ENCODE measurements around the gene CREBBP.

The CREBBP gene

GRCh38 chr16:3856367-3857141 lies 24.0 kb downstream of the CREBBP start:
- TF ChIP-seq CREB1 (IDR thresholded peaks at IDR 0.05; ENCODE audit: low read depth) (no peak), MAX (IDR thresholded peaks at IDR 0.05) (no peak), REST (IDR thresholded peaks at IDR 0.05; ENCODE audit: low read depth) (no peak), EP300 (IDR thresholded peaks at IDR 0.05; ENCODE audit: borderline replicate concordance) (no peak), NFIC (IDR thresholded peaks at IDR 0.05) (no peak), USF1 (IDR thresholded peaks at IDR 0.05) (no peak), TAF1 (IDR thresholded peaks at IDR 0.05; ENCODE audit: low read depth) (no peak), TCF12 (IDR thresholded peaks at IDR 0.05; ENCODE audit: low read depth) (no peak), TEAD4 (IDR thresholded peaks at IDR 0.05) (no peak), YY1 (IDR thresholded peaks at IDR 0.05; ENCODE audit: low read depth) (no peak), CEBPB (IDR thresholded peaks at IDR 0.05) (no peak), ZBTB7A (IDR thresholded peaks at IDR 0.05; ENCODE audit: low read depth) (no peak), RAD21 (IDR thresholded peaks at IDR 0.05; ENCODE audit: low read depth) (no peak), EGR1 (IDR thresholded peaks at IDR 0.05) (no peak), FOXM1 (IDR thresholded peaks at IDR 0.05; ENCODE audit: borderline replicate concordance, low read depth) (no peak)

- no peak for TF ChIP-seq EP300 (IDR thresholded peaks at IDR 0.05; ENCODE audit: borderline replicate concordance)
- no peak for TF ChIP-seq TEAD4 (IDR thresholded peaks at IDR 0.05)
- TF ChIP-seq EGR1 (IDR thresholded peaks at IDR 0.05): no peak
- no peak for TF ChIP-seq CREB1 (IDR thresholded peaks at IDR 0.05; ENCODE audit: low read depth)
- TF ChIP-seq CEBPB (IDR thresholded peaks at IDR 0.05): no peak
- no peak for TF ChIP-seq MAX (IDR thresholded peaks at IDR 0.05)
- TF ChIP-seq YY1 (IDR thresholded peaks at IDR 0.05; ENCODE audit: low read depth): no peak
Measured at GRCh38 chr16:3854750-3855541, 25.6 kb downstream of the CREBBP start.

GRCh38 chr16:3850544-3850899 lies 30.0 kb downstream of the CREBBP start:
- no peak for TF ChIP-seq USF1 (IDR thresholded peaks at IDR 0.05)
- TF ChIP-seq YY1 (IDR thresholded peaks at IDR 0.05; ENCODE audit: low read depth): no peak
- no peak for TF ChIP-seq CEBPB (IDR thresholded peaks at IDR 0.05)
- no peak for TF ChIP-seq FOXM1 (IDR thresholded peaks at IDR 0.05; ENCODE audit: borderline replicate concordance, low read depth)
- no peak for TF ChIP-seq ZBTB7A (IDR thresholded peaks at IDR 0.05; ENCODE audit: low read depth)
- TF ChIP-seq NFIC (IDR thresholded peaks at IDR 0.05): no peak
- no peak for TF ChIP-seq TCF12 (IDR thresholded peaks at IDR 0.05; ENCODE audit: low read depth)
- no peak for TF ChIP-seq RAD21 (IDR thresholded peaks at IDR 0.05; ENCODE audit: low read depth)
- no peak for TF ChIP-seq EP300 (IDR thresholded peaks at IDR 0.05; ENCODE audit: borderline replicate concordance)
- TF ChIP-seq CREB1 (IDR thresholded peaks at IDR 0.05; ENCODE audit: low read depth): no peak
- TF ChIP-seq REST (IDR thresholded peaks at IDR 0.05; ENCODE audit: low read depth): no peak
- no peak for TF ChIP-seq MAX (IDR thresholded peaks at IDR 0.05)
- no peak for TF ChIP-seq EGR1 (IDR thresholded peaks at IDR 0.05)
- TF ChIP-seq TAF1 (IDR thresholded peaks at IDR 0.05; ENCODE audit: low read depth): no peak

GRCh38 chr16:3849751-3850543 lies 30.6 kb downstream of the CREBBP start:
- TF ChIP-seq TCF12 (IDR thresholded peaks at IDR 0.05; ENCODE audit: low read depth) (no peak), CREB1 (IDR thresholded peaks at IDR 0.05; ENCODE audit: low read depth) (no peak), CEBPB (IDR thresholded peaks at IDR 0.05) (no peak), NFIC (IDR thresholded peaks at IDR 0.05) (no peak), FOXM1 (IDR thresholded peaks at IDR 0.05; ENCODE audit: borderline replicate concordance, low read depth) (no peak), REST (IDR thresholded peaks at IDR 0.05; ENCODE audit: low read depth) (no peak), ZBTB7A (IDR thresholded peaks at IDR 0.05; ENCODE audit: low read depth) (no peak), USF1 (IDR thresholded peaks at IDR 0.05) (no peak), EGR1 (IDR thresholded peaks at IDR 0.05) (no peak), YY1 (IDR thresholded peaks at IDR 0.05; ENCODE audit: low read depth) (no peak)

Data from Ishikawa (cell line).